B cell (primary cell): ENCODE measurements around the gene MIOX. TPM values are rescaled to one million over a fixed set of nuclear protein-coding genes. Genes with fewer than 3 reads are reported as not detected.

Experiments used
- ATAC-seq: fragments of 200-7000 bp; cut with Tn5 transposase; one replicate; pipeline ENCODE4 v1.10.0; 2021; ENCODE audit warnings: low read depth, mild to moderate bottlenecking, moderate number of reproducible peaks, moderate library complexity
- CTCF ChIA-PET: fragments of 350-600 bp; sonication (Branson Sonifier 250); formaldehyde crosslinking; loops from one replicate; lab custom pipeline; 2021; ENCODE audit warnings: antibody characterized with exemption, inconsistent platforms; lab: Charles Lee
- POLR2A ChIA-PET: fragments of 350-600 bp; sonication (Branson Sonifier 250); formaldehyde crosslinking; loops from one replicate; lab custom pipeline; 2021; ENCODE audit warnings: antibody characterized with exemption; lab: Charles Lee
- DNase-seq: peaks from one replicate; pipeline ENCODE4 v3.0.0; 2013
- H2AFZ ChIP-seq: 2 replicates; pipeline ENCODE4 v1.6.1; 2012; ENCODE audit warnings: mild to moderate bottlenecking, low read depth, low read length; ENCODE audit not compliant: insufficient read depth, poor library complexity, severe bottlenecking
- H3K27ac ChIP-seq, 2 donors: 1 replicate in 1 of 2; 2 replicates in 1 of 2; pipeline ENCODE4 v1.5.1; 2012 to 2013; ENCODE audit warnings: low read length in 2 of 2, mild to moderate bottlenecking in 2 of 2, moderate library complexity in 1 of 2
- H3K27me3 ChIP-seq, 4 experiments: fragments of 200-600 bp in 1 of 4; sonication (generic) in 1 of 4; replicated peaks in 1 of 4; 1 replicate in 2 of 4; 2 replicates in 2 of 4; pipeline versions ENCODE4 v1.6.1 to v1.7.0; 2013 to 2016; ENCODE audit warnings: low read length in 3 of 4, mild to moderate bottlenecking in 2 of 4, mixed read lengths in 1 of 4, moderate library complexity in 1 of 4; ENCODE audit not compliant: insufficient read depth in 4 of 4, control insufficient read depth in 3 of 4; ENCODE audit errors: control extremely low read depth in 1 of 4
- H3K36me3 ChIP-seq, 2 experiments: replicated peaks in 1 of 2; 1 replicate in 1 of 2; 2 replicates in 1 of 2; pipeline versions ENCODE4 v1.6.1 to v1.7.1; 2013; ENCODE audit warnings: low read length in 1 of 2; ENCODE audit not compliant: insufficient read depth in 2 of 2, control insufficient read depth in 1 of 2; ENCODE audit errors: control extremely low read depth in 1 of 2, extremely low read depth in 1 of 2
- H3K4me1 ChIP-seq, 2 donors: fragments of 200-600 bp in 1 of 2; sonication (generic) in 1 of 2; 1 replicate in 1 of 2; 2 replicates in 1 of 2; pipeline versions ENCODE4 v1.5.1 to v1.6.1; 2013 to 2017; ENCODE audit warnings: low read length in 2 of 2; ENCODE audit not compliant: control insufficient read depth in 2 of 2, insufficient read depth in 2 of 2
- H3K4me2 ChIP-seq: replicated peaks from 2 replicates; pipeline ENCODE3; 2012; ENCODE audit warnings: mild to moderate bottlenecking, low read depth, low read length; ENCODE audit not compliant: poor library complexity, severe bottlenecking
- H3K4me3 ChIP-seq, 5 experiments: fragments of 200-600 bp in 1 of 5; sonication (generic) in 1 of 5; 1 replicate in 3 of 5; 2 replicates in 2 of 5; pipeline versions ENCODE4 v1.5.1 to v1.7.0; 2011 to 2016; ENCODE audit warnings: low read length in 4 of 5, mild to moderate bottlenecking in 4 of 5, low read depth in 2 of 5, control low read depth in 1 of 5, moderate library complexity in 1 of 5; ENCODE audit not compliant: insufficient read depth in 1 of 5; ENCODE audit errors: control extremely low read depth in 1 of 5, extremely low read depth in 1 of 5
- H3K79me2 ChIP-seq: fragments of 200-600 bp; sonication (generic); one replicate; pipeline ENCODE4 v1.6.0; 2016; ENCODE audit warnings: low read length; ENCODE audit not compliant: control insufficient read depth, insufficient read depth
- H3K9ac ChIP-seq: fragments of 200-600 bp; sonication (generic); 2 replicates; pipeline ENCODE4 v1.6.1; 2017; ENCODE audit warnings: mild to moderate bottlenecking, low read length, moderate library complexity
- H3K9me3 ChIP-seq, 3 donors: one replicate each; pipeline versions ENCODE4 v1.6.1 to v1.7.1; 2013; ENCODE audit warnings: low read length in 2 of 3; ENCODE audit not compliant: control insufficient read depth in 2 of 3, insufficient read depth in 1 of 3; ENCODE audit errors: control extremely low read depth in 1 of 3
- H4K20me1 ChIP-seq: 2 replicates; pipeline ENCODE4 v1.6.0; 2012; ENCODE audit warnings: mild to moderate bottlenecking, low read length; ENCODE audit not compliant: insufficient read depth, control insufficient read depth, poor library complexity, severe bottlenecking
- H3K27ac Mint-ChIP-seq: one replicate; pipeline ENCODE4 v1.8.0; 2021; ENCODE audit warnings: mixed read lengths
- H3K27me3 Mint-ChIP-seq: one replicate; pipeline ENCODE4 v1.8.0; 2021; ENCODE audit warnings: mixed read lengths
- H3K4me1 Mint-ChIP-seq: one replicate; pipeline ENCODE4 v1.8.0; 2021; ENCODE audit warnings: mixed read lengths
- H3K4me3 Mint-ChIP-seq: one replicate; pipeline ENCODE4 v1.8.0; 2021; ENCODE audit warnings: mixed read lengths
- H3K9me3 Mint-ChIP-seq: one replicate; pipeline ENCODE4 v1.8.0; 2022; ENCODE audit warnings: mixed read lengths; ENCODE audit not compliant: insufficient read depth
- CTCF ChIP-seq: fragments of 200-600 bp; IDR thresholded peaks from one replicate; pipeline ENCODE4 v1.8.0; 2022; ENCODE audit warnings: antibody characterized with exemption, mild to moderate bottlenecking
- EZH2 ChIP-seq: IDR thresholded peaks from 2 replicates; pipeline ENCODE4 v1.6.1; 2012; ENCODE audit warnings: borderline replicate concordance, low read depth, mild to moderate bottlenecking, moderate library complexity, low read length; ENCODE audit not compliant: insufficient read depth, poor library complexity, severe bottlenecking
- WGBS: methylation state at CpG from one replicate; pipeline ENCODE4 v1.1.5; 2013; ENCODE audit warnings: missing lambda C conversion rate; ENCODE audit not compliant: insufficient coverage; 5-methylcytosine and 5-hydroxymethylcytosine counted together
- intact Hi-C: fragments of 100-400 bp; cut with micrococcal nuclease; formaldehyde crosslinking; loops from one replicate; pipeline ENCODE4 v1.10.0; 2022
- polyA plus RNA-seq: library from polyadenylated mRNA; depleted of rRNA; stranded (reverse); fragments of >200 nt; gene quantifications from 2 replicates; pipeline ENCODE4 v1.2.3, GENCODE V29; 2012
- total RNA-seq, 2 donors: library from RNA; stranded (reverse); fragments of 120-200 nt in 1 of 2; gene quantifications; 1 replicate in 1 of 2; 2 replicates in 1 of 2; pipeline versions ENCODE4 v1.2.3 to v1.2.4, GENCODE V29; 2013 to 2022

Gene MIOX
- total and polyA plus RNA-seq, 2 donors (not counting 1 experiment from before 2014, with no cell fraction given) = 0.88 TPM; not detected in 1

- H3K36me3 ChIP-seq = peaks cover 0 to 32% of the 10 kb centered on the region in 2 experiments
- H3K4me3 Mint-ChIP-seq = no peak overlapping the region
- 97% methylated on average over 10 of the region's 14 CpGs for WGBS
- peaks cover 43% of the 10 kb centered on the region for H3K79me2 ChIP-seq
- peak overlapping the region; percentile 32 for H3K27ac Mint-ChIP-seq
- no peak overlapping the region for H3K9ac ChIP-seq
- intact Hi-C loops = loop anchor here (5.0 kb wide), 1 partner anchor 163 kb away; the partner anchor contains the start of gene PPP6R2
- ATAC-seq (no peak), DNase-seq (peak; percentile 22)
- TF ChIP-seq EZH2 (no peak), CTCF (no peak)
- H2AFZ ChIP-seq = no peak overlapping the region
- H3K4me1 ChIP-seq = peaks cover 19 to 29% of the 10 kb centered on the region in 2 donors
- H3K27me3 Mint-ChIP-seq = no peaks in the 10 kb centered on the region
- H3K9me3 ChIP-seq = no peaks in the 10 kb centered on the region
- no peak overlapping the region for H3K27ac ChIP-seq
- H3K4me3 ChIP-seq = no peak overlapping the region
- POLR2A ChIA-PET = no interaction called here
- H3K4me1 Mint-ChIP-seq = peaks cover 27% of the 10 kb centered on the region
- no peaks in the 10 kb centered on the region for H3K27me3 ChIP-seq
- no peak overlapping the region for H3K4me2 ChIP-seq
- CTCF ChIA-PET = interaction anchor here (0.9 to 5.8 kb wide), 2 partner anchors 20 to 79 kb away, joined by 5 to 71 read pairs; partner anchors contain the start of gene SCO2
- H3K9me3 Mint-ChIP-seq = no peaks in the 10 kb centered on the region
- peaks cover 30% of the 10 kb centered on the region for H4K20me1 ChIP-seq
Measured at GRCh38 chr22:50505276-50505775, 18.7 kb downstream of the MIOX start.
